Measurements from ENCODE around the gene ZFHX3.
"Not testable (repeated sequence)": the region's sequence is repeated elsewhere in the genome, so short reads cannot be mapped to it uniquely, and the experiment has no call there.

The ZFHX3 gene

GRCh38 chr16:73047536-73048291 lies at the start of gene ZFHX3:
Gene ZFHX3 (minus strand): TSS chr16:73048128. CDS start chr16:72960145, 87,983 bp downstream.
- DNase-seq (ENCODE audit: low read depth in 2 of 2) = no peak

GRCh38 chr16:73096510-73096909 lies 48.6 kb upstream of the ZFHX3 start:
- DNase-seq (ENCODE audit: low read depth in 2 of 2) = no peak

GRCh38 chr16:73095885-73096421 lies 48.0 kb upstream of the ZFHX3 start:
- no peak for DNase-seq (ENCODE audit: low read depth in 2 of 2)

- no peak for DNase-seq (ENCODE audit: low read depth in 2 of 2)
These were observed 47.4 kb upstream of the ZFHX3 start for GRCh38 chr16:73095142-73095820.

- no peak for DNase-seq (ENCODE audit: low read depth in 2 of 2)
These were observed 46.4 kb upstream of the ZFHX3 start for GRCh38 chr16:73094371-73094770.

- DNase-seq (ENCODE audit: low read depth in 2 of 2) = no peak
These were observed 45.5 kb upstream of the ZFHX3 start for GRCh38 chr16:73093146-73094144.

GRCh38 chr16:73092236-73092781 lies 44.4 kb upstream of the ZFHX3 start:
- DNase-seq (ENCODE audit: low read depth in 2 of 2) = no peak

- DNase-seq (ENCODE audit: low read depth in 2 of 2) = no peak
These were observed 43.2 kb upstream of the ZFHX3 start for GRCh38 chr16:73091174-73091573.

GRCh38 chr16:73089420-73089819 lies 41.5 kb upstream of the ZFHX3 start:
- DNase-seq (ENCODE audit: low read depth in 2 of 2) = no peak

GRCh38 chr16:73086108-73086507 lies 38.2 kb upstream of the ZFHX3 start:
- DNase-seq (ENCODE audit: low read depth in 2 of 2) = no peak

- DNase-seq (ENCODE audit: low read depth in 2 of 2) = no peak
These were observed 35.3 kb upstream of the ZFHX3 start for GRCh38 chr16:73083271-73083670.

GRCh38 chr16:73082634-73083051 lies 34.7 kb upstream of the ZFHX3 start:
- DNase-seq (ENCODE audit: low read depth in 2 of 2) = not testable (repeated sequence)

GRCh38 chr16:73080931-73081330 lies 33.0 kb upstream of the ZFHX3 start:
- no peak for DNase-seq (ENCODE audit: low read depth in 2 of 2)

GRCh38 chr16:73076324-73076810 lies 28.4 kb upstream of the ZFHX3 start:
- no peak for DNase-seq (ENCODE audit: low read depth in 2 of 2)

- no peak for DNase-seq (ENCODE audit: low read depth in 2 of 2)
These were observed 26.5 kb upstream of the ZFHX3 start for GRCh38 chr16:73074382-73074781.

- DNase-seq (ENCODE audit: low read depth in 2 of 2) = not testable (repeated sequence)
These were observed 24.1 kb upstream of the ZFHX3 start for GRCh38 chr16:73072051-73072450.

- no peak for DNase-seq (ENCODE audit: low read depth in 2 of 2)
These were observed 23.4 kb upstream of the ZFHX3 start for GRCh38 chr16:73071131-73071940.

GRCh38 chr16:73069581-73070262 lies 21.8 kb upstream of the ZFHX3 start:
- DNase-seq (ENCODE audit: low read depth in 2 of 2) = no peak

- no peak for DNase-seq (ENCODE audit: low read depth in 2 of 2)
These were observed 20.8 kb upstream of the ZFHX3 start for GRCh38 chr16:73068541-73069401.
